GM12873 (cell line): ENCODE results near the gene CACNA2D4.

ENCODE experiments used
- TF ChIP-seq, protein P1 (sequence below): IDR thresholded peaks from 2 replicates; pipeline ENCODE4 v1.5.1; 2012; ENCODE audit warnings: low read depth, mild to moderate bottlenecking, moderate library complexity, low read length, control low read depth; ENCODE audit not compliant: insufficient read depth; ENCODE audit errors: missing control alignments

CACNA2D4 gene

DNA sequence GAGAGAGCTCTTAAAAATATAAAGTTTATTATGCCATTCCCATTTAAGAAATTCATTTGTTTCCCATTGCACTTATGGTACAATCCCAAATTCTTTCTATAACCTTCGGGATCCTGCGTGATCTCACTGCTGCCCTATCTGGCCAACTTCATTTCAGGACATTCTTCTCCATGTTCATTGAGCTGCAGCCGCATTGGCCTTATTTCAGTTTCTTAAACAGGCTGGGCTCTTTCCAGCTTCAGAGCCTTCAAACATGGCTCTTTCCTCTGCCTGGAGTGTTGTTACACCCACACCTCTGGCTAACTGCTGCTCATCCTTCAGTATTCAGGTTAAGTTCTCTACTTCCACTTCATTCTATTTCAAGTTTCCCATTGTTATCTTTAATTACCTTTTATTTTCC is 156.6 kb downstream of the CACNA2D4 start:
- TF ChIP-seq, protein P1, sequence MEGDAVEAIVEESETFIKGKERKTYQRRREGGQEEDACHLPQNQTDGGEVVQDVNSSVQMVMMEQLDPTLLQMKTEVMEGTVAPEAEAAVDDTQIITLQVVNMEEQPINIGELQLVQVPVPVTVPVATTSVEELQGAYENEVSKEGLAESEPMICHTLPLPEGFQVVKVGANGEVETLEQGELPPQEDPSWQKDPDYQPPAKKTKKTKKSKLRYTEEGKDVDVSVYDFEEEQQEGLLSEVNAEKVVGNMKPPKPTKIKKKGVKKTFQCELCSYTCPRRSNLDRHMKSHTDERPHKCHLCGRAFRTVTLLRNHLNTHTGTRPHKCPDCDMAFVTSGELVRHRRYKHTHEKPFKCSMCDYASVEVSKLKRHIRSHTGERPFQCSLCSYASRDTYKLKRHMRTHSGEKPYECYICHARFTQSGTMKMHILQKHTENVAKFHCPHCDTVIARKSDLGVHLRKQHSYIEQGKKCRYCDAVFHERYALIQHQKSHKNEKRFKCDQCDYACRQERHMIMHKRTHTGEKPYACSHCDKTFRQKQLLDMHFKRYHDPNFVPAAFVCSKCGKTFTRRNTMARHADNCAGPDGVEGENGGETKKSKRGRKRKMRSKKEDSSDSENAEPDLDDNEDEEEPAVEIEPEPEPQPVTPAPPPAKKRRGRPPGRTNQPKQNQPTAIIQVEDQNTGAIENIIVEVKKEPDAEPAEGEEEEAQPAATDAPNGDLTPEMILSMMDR, result no peak

DNA sequence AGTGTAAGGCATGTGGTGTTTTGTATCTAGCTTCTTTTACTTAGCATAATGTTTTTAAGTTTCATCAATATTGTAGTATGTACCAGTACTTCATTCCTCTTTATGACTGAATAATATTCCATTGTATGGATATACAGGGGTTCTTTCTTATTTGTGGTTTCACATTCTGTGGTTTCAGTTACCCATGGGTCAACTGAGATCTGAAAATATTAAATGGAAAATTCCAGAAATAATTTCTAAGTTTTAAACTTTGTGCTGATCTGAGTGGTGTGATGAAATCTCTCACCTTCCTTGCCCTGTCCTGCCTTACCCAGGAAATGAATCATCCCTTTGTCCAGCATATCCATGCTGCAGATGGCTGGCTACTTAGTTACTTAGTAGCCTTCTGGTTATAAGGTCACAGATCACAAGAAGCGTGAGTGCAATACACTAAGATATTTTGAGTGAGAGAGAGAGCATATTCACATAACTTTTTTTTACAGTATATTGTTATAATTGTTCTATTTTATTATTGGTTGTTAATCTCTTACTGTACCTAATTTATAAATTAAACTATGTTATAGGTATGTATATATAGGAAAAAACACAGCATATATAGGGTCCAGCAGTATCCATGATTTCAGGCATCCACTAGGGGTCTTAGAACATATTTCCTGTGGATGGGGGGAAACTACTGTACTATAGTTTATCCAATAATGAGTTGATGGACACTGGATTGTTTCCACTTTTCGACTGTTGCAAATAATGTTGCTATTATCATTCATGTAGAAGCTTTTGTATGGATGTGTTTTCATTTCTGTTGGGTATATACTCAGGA is 157.7 kb downstream of the CACNA2D4 start:
- TF ChIP-seq, protein P1, result no peak

DNA sequence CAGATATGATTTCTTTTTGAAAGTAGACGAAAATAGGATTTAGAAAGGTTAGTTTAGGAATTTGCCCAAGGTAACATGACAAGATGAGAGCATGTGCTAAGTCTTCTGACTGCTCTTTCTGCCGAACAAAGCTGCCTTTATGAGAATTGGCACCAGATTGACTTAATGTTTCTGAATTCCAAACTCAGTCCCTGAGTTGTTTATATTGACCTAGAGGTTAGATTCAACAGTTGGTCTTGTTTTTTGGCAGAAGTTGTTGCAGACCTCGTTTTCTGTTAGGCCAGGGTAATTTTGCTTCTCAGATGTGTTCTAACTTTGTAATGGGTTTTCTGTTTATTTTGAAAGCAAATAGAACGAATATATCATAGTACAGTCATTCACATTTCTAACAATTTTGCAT is 159.6 kb downstream of the CACNA2D4 start:
- TF ChIP-seq, protein P1, result no peak

DNA sequence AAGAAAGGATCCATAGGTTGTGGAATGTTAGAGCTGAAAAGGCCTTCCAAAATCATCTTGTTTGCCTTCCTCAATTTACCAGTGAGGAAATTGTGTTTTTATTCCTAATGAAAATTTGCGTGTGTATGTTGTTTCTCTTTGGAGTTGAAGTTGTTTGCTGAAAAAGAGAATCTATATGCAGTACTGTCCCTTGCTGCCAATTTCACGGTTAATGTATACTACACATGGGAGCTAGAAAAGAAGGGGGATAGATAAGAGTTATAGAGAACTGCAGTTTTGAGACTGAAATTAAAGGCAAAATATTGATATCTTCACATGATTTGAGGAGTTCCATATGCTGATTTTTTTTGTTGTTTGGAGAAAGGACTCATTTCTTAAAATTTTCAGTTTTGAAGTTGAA is 160.1 kb downstream of the CACNA2D4 start:
- TF ChIP-seq, protein P1, result no peak

DNA sequence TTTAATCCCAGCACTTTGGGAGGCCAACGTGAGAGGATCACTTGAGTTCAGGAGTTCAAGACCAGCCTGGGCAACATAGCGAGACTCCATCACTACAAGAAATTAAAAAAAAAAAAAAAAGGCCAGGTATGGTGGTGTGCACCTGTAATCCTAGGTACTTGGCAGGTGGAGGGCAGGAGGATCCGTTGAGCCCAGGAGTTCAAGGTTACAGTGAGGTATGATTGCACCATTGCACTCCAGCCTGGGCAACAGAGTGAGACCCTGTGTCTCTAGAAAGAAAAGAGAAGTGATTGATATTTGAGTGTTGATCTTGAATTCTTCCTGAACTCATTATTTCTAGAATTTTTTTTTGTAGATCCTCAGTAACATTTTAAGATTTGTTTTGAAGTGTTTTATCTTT is 168.2 kb downstream of the CACNA2D4 start:
- TF ChIP-seq, protein P1, result no peak

DNA sequence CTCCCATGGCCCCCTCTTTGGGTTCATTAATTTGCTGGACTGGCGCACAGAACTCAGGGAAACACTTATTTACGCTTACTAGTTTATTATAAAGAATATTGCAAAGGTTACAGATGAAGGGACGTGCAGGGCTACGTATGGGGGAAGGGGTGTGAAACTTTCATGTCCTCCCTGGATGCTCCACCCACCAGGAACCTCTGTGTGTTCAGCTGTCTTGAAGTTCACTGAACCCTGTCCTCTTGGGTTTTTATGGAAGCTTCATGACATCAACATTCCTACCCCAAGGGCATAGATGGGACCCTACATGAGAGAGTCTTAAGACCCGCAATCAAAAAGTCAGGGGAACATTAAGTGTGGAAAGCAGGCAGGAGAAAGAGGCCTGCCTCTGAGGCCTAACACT is 169.4 kb downstream of the CACNA2D4 start:
- TF ChIP-seq, protein P1, result no peak

DNA sequence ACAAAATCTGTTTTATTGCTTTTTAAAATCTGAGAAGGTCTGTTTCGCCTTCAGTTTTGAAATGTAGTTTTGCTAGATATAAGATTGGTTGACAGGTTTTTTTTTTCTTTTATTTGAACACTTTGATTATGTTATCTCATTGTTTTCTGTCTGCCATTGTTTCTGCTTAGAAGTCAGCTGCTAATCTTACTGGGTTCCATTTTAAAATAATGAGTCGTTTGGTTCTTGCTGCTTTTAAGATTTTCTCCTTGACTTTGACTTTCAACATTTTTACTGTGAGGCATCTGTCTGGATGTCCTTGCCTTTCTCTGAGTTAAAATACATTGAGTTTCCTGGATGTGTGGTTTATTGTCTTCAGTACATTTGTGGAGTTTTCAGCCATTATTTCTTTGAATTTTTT is 170.8 kb downstream of the CACNA2D4 start:
- TF ChIP-seq, protein P1, result no peak
